OCI-LY7 (cell line): Measurements from ENCODE around the gene CYBRD1. TPM values are rescaled to one million over a fixed set of nuclear protein-coding genes. Genes with fewer than 3 reads are reported as not detected.

ENCODE experiments used
- BruUV-seq: library from RNA; stranded (reverse); fragments of 400-500 nt; replicated peaks from 2 replicates; lab custom pipeline; 2021; lab: Mats Ljungman, UMichigan
- CTCF ChIA-PET: fragments of 300-600 bp; sonication (Branson Sonifier 250); formaldehyde crosslinking; loops from one replicate; lab custom pipeline; 2022; ENCODE audit warnings: antibody characterized with exemption; ENCODE audit not compliant: unreplicated experiment; lab: Charles Lee
- POLR2A ChIA-PET: fragments of 300-600 bp; sonication (Branson Sonifier 250); formaldehyde crosslinking; loops from one replicate; lab custom pipeline; 2022; ENCODE audit warnings: antibody characterized with exemption; lab: Charles Lee
- DNase-seq: peaks from one replicate; pipeline ENCODE4 v3.0.0-alpha.2; 2015; ENCODE audit warnings: low spot score
- H2AFZ ChIP-seq: fragments of 200-600 bp; sonication (generic), shearing (Covaris generic); 2 replicates; pipeline ENCODE4 v1.6.1; 2014; ENCODE audit warnings: mild to moderate bottlenecking, antibody characterized with exemption, low read length, moderate library complexity
- H3K27ac ChIP-seq: fragments of 200-600 bp; sonication (generic); 2 replicates; pipeline ENCODE4 v1.5.1; 2014; ENCODE audit warnings: mixed run types, low read depth, mild to moderate bottlenecking, moderate library complexity, low read length, inconsistent platforms; ENCODE audit not compliant: poor library complexity, severe bottlenecking
- H3K36me3 ChIP-seq: fragments of 200-600 bp; sonication (generic); 2 replicates; pipeline ENCODE4 v1.6.1; 2014; ENCODE audit warnings: mild to moderate bottlenecking, antibody characterized with exemption, low read length, moderate library complexity, mixed read lengths; ENCODE audit not compliant: insufficient read depth
- H3K4me1 ChIP-seq: fragments of 200-600 bp; sonication (generic); 2 replicates; pipeline ENCODE4 v1.5.1; 2014; ENCODE audit warnings: mild to moderate bottlenecking, low read length; ENCODE audit not compliant: insufficient read depth, poor library complexity, severe bottlenecking
- H3K4me2 ChIP-seq: fragments of 200-600 bp; sonication (generic); 2 replicates; pipeline ENCODE4 v1.6.1; 2014; ENCODE audit warnings: mild to moderate bottlenecking, low read length
- H3K4me3 ChIP-seq: fragments of 200-600 bp; sonication (generic); 2 replicates; pipeline ENCODE4 v1.5.1; 2014; ENCODE audit warnings: mild to moderate bottlenecking, low read depth, low read length; ENCODE audit not compliant: poor library complexity, severe bottlenecking
- H3K79me2 ChIP-seq: fragments of 200-600 bp; sonication (generic); 2 replicates; pipeline ENCODE4 v1.6.1; 2016; ENCODE audit warnings: low read depth, mild to moderate bottlenecking, low read length, moderate library complexity, mixed read lengths; ENCODE audit not compliant: insufficient read depth
- H3K9me2 ChIP-seq: fragments of 200-600 bp; sonication (generic); 2 replicates; pipeline ENCODE4 v1.6.1; 2016; ENCODE audit warnings: mild to moderate bottlenecking, low read length, mixed read lengths; ENCODE audit not compliant: insufficient read depth
- H3K9me3 ChIP-seq: fragments of 200-600 bp; sonication (generic); 2 replicates; pipeline ENCODE4 v1.6.1; 2014; ENCODE audit warnings: mild to moderate bottlenecking, mixed run types, low read length, mixed read lengths
- H4K20me1 ChIP-seq: fragments of 200-600 bp; sonication (generic); 2 replicates; pipeline ENCODE4 v1.6.1; 2014; ENCODE audit warnings: mild to moderate bottlenecking, antibody characterized with exemption, low read length, moderate library complexity, mixed read lengths; ENCODE audit not compliant: insufficient read depth
- CTCF ChIP-seq: fragments of 200-600 bp; sonication (generic); conservative IDR thresholded peaks from 2 replicates; pipeline ENCODE4 v1.5.1; 2014; ENCODE audit warnings: mild to moderate bottlenecking, antibody characterized with exemption, low read length, moderate library complexity, mixed read lengths
- EZH2phosphoT487 ChIP-seq: fragments of 200-600 bp; sonication (generic); IDR thresholded peaks from 2 replicates; pipeline ENCODE4 v1.6.1; 2018; ENCODE audit warnings: low read depth, borderline replicate concordance, mild to moderate bottlenecking, mixed run types, antibody characterized with exemption, low read length, moderate library complexity, mixed read lengths
- intact Hi-C: fragments of 100-400 bp; cut with micrococcal nuclease; formaldehyde crosslinking; loops from one replicate; pipeline ENCODE4 v1.10.0; 2022; ENCODE audit not compliant: unreplicated experiment
- total RNA-seq, 2 experiments: library from RNA; depleted of rRNA in 1 of 2; stranded (reverse); fragments of >200 nt in 1 of 2; shearing (Covaris generic) in 1 of 2; gene quantifications; 2 replicates each; pipeline ENCODE4 v1.2.3, GENCODE V29; 2014 to 2022

Gene CYBRD1
- total RNA-seq, 2 experiments from 2014 or later = not detected

GRCh38 chr2:171516793-171517192 is 5.5 kb upstream of the CYBRD1 start:
- POLR2A ChIA-PET = interaction anchor here (0.6 kb wide), 1 partner anchor 12 kb away, joined by 3 read pairs; no protein-coding TSS in a partner anchor
- no peak overlapping the region for H2AFZ ChIP-seq
- CTCF ChIA-PET = interaction anchor here (0.6 kb wide), 1 partner anchor 71 kb away, joined by 4 read pairs; no protein-coding TSS in a partner anchor
- no peak for TF ChIP-seq CTCF
- TF ChIP-seq EZH2phosphoT487 = no peak
- H4K20me1 ChIP-seq = no peaks in the 10 kb centered on the region
- intact Hi-C loops = no loop called here
- no peaks in the 10 kb centered on the region for H3K79me2 ChIP-seq
- H3K27ac ChIP-seq = no peak overlapping the region
- H3K9me2 ChIP-seq = no peaks in the 10 kb centered on the region
- no peaks in the 10 kb centered on the region for H3K36me3 ChIP-seq
- H3K4me3 ChIP-seq = no peak overlapping the region
- H3K4me1 ChIP-seq = peaks cover 11% of the 10 kb centered on the region
- H3K9me3 ChIP-seq = no peaks in the 10 kb centered on the region
- DNase-seq = no peak
- no peak overlapping the region for H3K4me2 ChIP-seq
- no TSS peak for BruUV-seq

GRCh38 chr2:171520471-171520870 is 1.8 kb upstream of the CYBRD1 start:
- intact Hi-C loops = no loop called here
- H3K79me2 ChIP-seq = no peaks in the 10 kb centered on the region
- H3K9me2 ChIP-seq = no peaks in the 10 kb centered on the region
- no peak overlapping the region for H3K4me2 ChIP-seq
- CTCF ChIA-PET = interaction anchor here (1.0 kb wide), 1 partner anchor 9 kb away, joined by 3 read pairs; no protein-coding TSS in a partner anchor
- H4K20me1 ChIP-seq = no peaks in the 10 kb centered on the region
- TF ChIP-seq CTCF (no peak), EZH2phosphoT487 (no peak)
- H3K4me1 ChIP-seq = no peaks in the 10 kb centered on the region
- H2AFZ ChIP-seq = no peak overlapping the region
- no peaks in the 10 kb centered on the region for H3K9me3 ChIP-seq
- DNase-seq = no peak
- BruUV-seq = no TSS peak
- no peaks in the 10 kb centered on the region for H3K36me3 ChIP-seq
- no peak overlapping the region for H3K27ac ChIP-seq
- POLR2A ChIA-PET = interaction anchor here (0.6 kb wide), 1 partner anchor 537 kb away, joined by 3 read pairs; no protein-coding TSS in a partner anchor
- no peak overlapping the region for H3K4me3 ChIP-seq

GRCh38 chr2:171521361-171522051 is 768 bp upstream of the CYBRD1 start:
- ChIA-PET CTCF (no interaction called here), POLR2A (interaction anchor here (0.6 to 0.7 kb wide), 3 partner anchors 26 to 88 kb away, joined by 4 to 5 read pairs (median 4); no protein-coding TSS in a partner anchor)
- no TSS peak for BruUV-seq

More at GRCh38 chr2:171521361-171522051, 768 bp upstream of the CYBRD1 start:
- intact Hi-C loops = no loop called here
- no peaks in the 10 kb centered on the region for H3K9me2 ChIP-seq
- no peak overlapping the region for H3K4me3 ChIP-seq
- H3K36me3 ChIP-seq = no peaks in the 10 kb centered on the region
- no peak overlapping the region for H2AFZ ChIP-seq
- H4K20me1 ChIP-seq = no peaks in the 10 kb centered on the region
- H3K4me2 ChIP-seq = no peak overlapping the region
- no peak overlapping the region for H3K27ac ChIP-seq
- TF ChIP-seq CTCF = no peak
- TF ChIP-seq EZH2phosphoT487 = no peak
- H3K4me1 ChIP-seq = no peaks in the 10 kb centered on the region
- no peaks in the 10 kb centered on the region for H3K79me2 ChIP-seq
- no peaks in the 10 kb centered on the region for H3K9me3 ChIP-seq
- no peak for DNase-seq
